ENCODE results near the gene PPY.

PPY gene

GRCh38 chr17:43938838-43939182 lies 3.5 kb downstream of the PPY start:
- no peak overlapping the region for H3K4me3 Mint-ChIP-seq
- no peaks in the 10 kb centered on the region for H3K36me3 Mint-ChIP-seq (ENCODE audit: low read depth)
- no peak for TF ChIP-seq CTCF (IDR thresholded peaks at IDR 0.05; ENCODE audit: unreplicated experiment in 3 of 3)
- no peak overlapping the region for H3K27ac Mint-ChIP-seq
- no peaks in the 10 kb centered on the region for H3K9me3 Mint-ChIP-seq
- H3K27me3 Mint-ChIP-seq (ENCODE audit: low read depth) = peaks cover 24% of the 10 kb centered on the region
- peaks cover 13% of the 10 kb centered on the region for H3K4me1 Mint-ChIP-seq

GRCh38 chr17:43936434-43936833 lies 5.8 kb downstream of the PPY start:
- Mint-ChIP-seq H3K4me1 (peaks cover 13% of the 10 kb centered on the region), H3K36me3 (ENCODE audit: low read depth) (no peaks in the 10 kb centered on the region), H3K27ac (peak overlapping the region in 2 of 3 experiments; percentile 74 to 86), H3K4me3 (no peak overlapping the region), H3K9me3 (no peaks in the 10 kb centered on the region), H3K27me3 (ENCODE audit: low read depth) (peaks cover 19% of the 10 kb centered on the region)
- no peak for TF ChIP-seq CTCF (IDR thresholded peaks at IDR 0.05; ENCODE audit: unreplicated experiment in 3 of 3)

GRCh38 chr17:43935926-43936261 lies 6.4 kb downstream of the PPY start:
- Mint-ChIP-seq H3K4me3 (no peak overlapping the region), H3K36me3 (ENCODE audit: low read depth) (no peaks in the 10 kb centered on the region)

GRCh38 chr17:43935204-43935925 lies 6.9 kb downstream of the PPY start:
- no peak for TF ChIP-seq CTCF (IDR thresholded peaks at IDR 0.05; ENCODE audit: unreplicated experiment in 3 of 3)
- no peaks in the 10 kb centered on the region for H3K36me3 Mint-ChIP-seq (ENCODE audit: low read depth)
- no peaks in the 10 kb centered on the region for H3K9me3 Mint-ChIP-seq
- H3K27me3 Mint-ChIP-seq (ENCODE audit: low read depth) = peaks cover 10% of the 10 kb centered on the region
- H3K27ac Mint-ChIP-seq = peak overlapping the region in 1 of 3 experiments; percentile 86
- H3K4me1 Mint-ChIP-seq = peaks cover 13% of the 10 kb centered on the region
- H3K4me3 Mint-ChIP-seq = no peak overlapping the region

More at GRCh38 chr17:43935926-43936261, 6.4 kb downstream of the PPY start:
- H3K9me3 Mint-ChIP-seq = no peaks in the 10 kb centered on the region
- peaks cover 16% of the 10 kb centered on the region for H3K27me3 Mint-ChIP-seq (ENCODE audit: low read depth)
- H3K27ac Mint-ChIP-seq = peak overlapping the region in 1 of 3 experiments; percentile 86
- TF ChIP-seq CTCF (IDR thresholded peaks at IDR 0.05; ENCODE audit: unreplicated experiment in 3 of 3) = no peak
- H3K4me1 Mint-ChIP-seq = peaks cover 15% of the 10 kb centered on the region

DNA sequence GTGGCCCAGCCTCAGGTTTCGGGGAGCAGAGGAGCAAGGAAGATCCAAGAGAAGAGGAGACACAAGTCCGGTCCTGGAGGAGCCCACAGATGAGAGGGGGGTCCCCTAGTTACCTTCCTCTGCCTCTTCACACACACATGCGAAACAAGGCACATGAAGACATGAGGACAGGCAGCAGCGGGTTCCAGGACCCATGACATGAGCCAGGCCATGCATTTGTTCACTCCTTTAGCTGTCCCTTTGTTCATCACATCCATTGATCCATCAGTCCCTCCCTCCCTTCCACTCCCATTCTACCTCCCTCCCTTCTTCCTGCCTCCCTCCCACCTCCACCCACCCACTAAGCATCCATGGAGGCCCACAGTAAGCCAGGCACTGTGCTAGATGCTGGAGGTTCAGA lies 9.4 kb downstream of the PPY start:
- H3K27me3 Mint-ChIP-seq (ENCODE audit: low read depth) = peaks cover 1% of the 10 kb centered on the region
- peaks cover 16% of the 10 kb centered on the region for H3K4me1 Mint-ChIP-seq
- H3K36me3 Mint-ChIP-seq (ENCODE audit: low read depth) = no peaks in the 10 kb centered on the region
- H3K27ac Mint-ChIP-seq = no peak overlapping the region
- TF ChIP-seq CTCF (IDR thresholded peaks at IDR 0.05; ENCODE audit: unreplicated experiment in 3 of 3) = no peak
- H3K9me3 Mint-ChIP-seq = no peaks in the 10 kb centered on the region
- H3K4me3 Mint-ChIP-seq = no peak overlapping the region

- Mint-ChIP-seq H3K27me3 (ENCODE audit: low read depth) (peaks cover 5% of the 10 kb centered on the region), H3K36me3 (ENCODE audit: low read depth) (no peaks in the 10 kb centered on the region), H3K9me3 (no peaks in the 10 kb centered on the region), H3K4me1 (peaks cover 20% of the 10 kb centered on the region), H3K4me3 (peak overlapping the region in 1 of 3 experiments; percentile 17), H3K27ac (peak overlapping the region in 2 of 3 experiments; percentile 48 to 59)
- TF ChIP-seq CTCF (IDR thresholded peaks at IDR 0.05; ENCODE audit: unreplicated experiment in 3 of 3) = no peak
Observed at GRCh38 chr17:43932357-43932756, 9.9 kb downstream of the PPY start.
